ENCODE measurements around the gene AMDHD1. TPM values are rescaled to one million over a fixed set of nuclear protein-coding genes. Genes with fewer than 3 reads are reported as not detected.

Gene AMDHD1
- total RNA-seq, 2 donors from 2014 or later: 0.46 to 0.71 TPM

GRCh38 chr12:95978774-95979173 lies 35.6 kb downstream of the AMDHD1 start:
- peaks cover 2% of the 10 kb centered on the region for H3K27me3 Mint-ChIP-seq (ENCODE audit: insufficient read depth)
- Histone ChIP-seq H3K4me3 (ENCODE audit: low read length) (no peak overlapping the region), H3K27me3 (ENCODE audit: control insufficient read depth, insufficient read depth, low read length, poor library complexity, severe bottlenecking) (peaks cover 4% of the 10 kb centered on the region), H3K4me1 (ENCODE audit: control insufficient read depth, insufficient read depth, low read length) (no peaks in the 10 kb centered on the region), H3K9me3 (ENCODE audit: control insufficient read depth, low read length) (no peaks in the 10 kb centered on the region), H3K36me3 (ENCODE audit: control insufficient read depth, insufficient read depth, low read length) (no peaks in the 10 kb centered on the region), H3K27ac (ENCODE audit: low read depth, low read length) (no peak overlapping the region), H3K9ac (ENCODE audit: extremely low read depth, low read length, poor library complexity, severe bottlenecking) (no peak overlapping the region)
- no peak overlapping the region for H3K4me3 Mint-ChIP-seq
- H3K27ac Mint-ChIP-seq: no peak overlapping the region
- TF ChIP-seq, protein P1, sequence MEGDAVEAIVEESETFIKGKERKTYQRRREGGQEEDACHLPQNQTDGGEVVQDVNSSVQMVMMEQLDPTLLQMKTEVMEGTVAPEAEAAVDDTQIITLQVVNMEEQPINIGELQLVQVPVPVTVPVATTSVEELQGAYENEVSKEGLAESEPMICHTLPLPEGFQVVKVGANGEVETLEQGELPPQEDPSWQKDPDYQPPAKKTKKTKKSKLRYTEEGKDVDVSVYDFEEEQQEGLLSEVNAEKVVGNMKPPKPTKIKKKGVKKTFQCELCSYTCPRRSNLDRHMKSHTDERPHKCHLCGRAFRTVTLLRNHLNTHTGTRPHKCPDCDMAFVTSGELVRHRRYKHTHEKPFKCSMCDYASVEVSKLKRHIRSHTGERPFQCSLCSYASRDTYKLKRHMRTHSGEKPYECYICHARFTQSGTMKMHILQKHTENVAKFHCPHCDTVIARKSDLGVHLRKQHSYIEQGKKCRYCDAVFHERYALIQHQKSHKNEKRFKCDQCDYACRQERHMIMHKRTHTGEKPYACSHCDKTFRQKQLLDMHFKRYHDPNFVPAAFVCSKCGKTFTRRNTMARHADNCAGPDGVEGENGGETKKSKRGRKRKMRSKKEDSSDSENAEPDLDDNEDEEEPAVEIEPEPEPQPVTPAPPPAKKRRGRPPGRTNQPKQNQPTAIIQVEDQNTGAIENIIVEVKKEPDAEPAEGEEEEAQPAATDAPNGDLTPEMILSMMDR (conservative IDR thresholded peaks at IDR 0.05): no peak
- peaks cover 10% of the 10 kb centered on the region for H3K4me1 Mint-ChIP-seq
- H3K36me3 Mint-ChIP-seq (ENCODE audit: low read depth): no peaks in the 10 kb centered on the region
- no peak for DNase-seq
- WGBS, 2 experiments (ENCODE audit: insufficient coverage in 1 of 2, insufficient read length in 1 of 2): 92 to 96% methylated on average over 3 of the region's 3 CpGs
- H3K9me3 Mint-ChIP-seq: no peaks in the 10 kb centered on the region

DNA sequence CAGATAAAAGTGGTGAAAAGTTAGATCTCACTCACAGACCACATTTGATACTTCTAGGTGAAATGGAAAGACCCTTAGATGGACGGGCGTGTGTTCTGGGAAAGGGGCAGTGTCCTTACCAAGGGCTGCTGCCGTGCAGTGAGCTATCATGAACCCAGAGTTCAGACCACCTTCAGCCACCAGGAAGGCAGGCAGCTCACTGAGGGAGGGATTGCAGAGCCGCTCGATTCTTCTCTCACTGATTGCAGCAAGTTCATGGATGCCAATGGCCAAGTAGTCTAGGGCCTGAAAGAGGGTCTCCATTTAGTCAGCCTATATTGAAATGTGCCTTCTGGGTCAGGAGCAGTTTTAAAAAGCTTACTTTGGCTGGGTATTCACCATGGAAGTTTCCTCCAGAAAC lies 37.3 kb downstream of the AMDHD1 start:
- Mint-ChIP-seq H3K36me3 (ENCODE audit: low read depth) (no peaks in the 10 kb centered on the region), H3K9me3 (no peaks in the 10 kb centered on the region), H3K27me3 (ENCODE audit: insufficient read depth) (peaks cover 2% of the 10 kb centered on the region), H3K27ac (no peak overlapping the region), H3K4me3 (no peak overlapping the region), H3K4me1 (peaks cover 10% of the 10 kb centered on the region)
- whole genome bisulfite sequencing, 2 experiments (ENCODE audit: insufficient coverage in 1 of 2, insufficient read length in 1 of 2): 93 to 97% methylated on average over 4 to 5 of the region's 5 CpGs
- Histone ChIP-seq H3K9ac (ENCODE audit: extremely low read depth, low read length, poor library complexity, severe bottlenecking) (no peak overlapping the region), H3K4me3 (ENCODE audit: low read length) (no peak overlapping the region), H3K27me3 (ENCODE audit: control insufficient read depth, insufficient read depth, low read length, poor library complexity, severe bottlenecking) (peaks cover 4% of the 10 kb centered on the region), H3K36me3 (ENCODE audit: control insufficient read depth, insufficient read depth, low read length) (no peaks in the 10 kb centered on the region), H3K4me1 (ENCODE audit: control insufficient read depth, insufficient read depth, low read length) (no peaks in the 10 kb centered on the region), H3K9me3 (ENCODE audit: control insufficient read depth, low read length) (no peaks in the 10 kb centered on the region), H3K27ac (ENCODE audit: low read depth, low read length) (no peak overlapping the region)
- TF ChIP-seq, protein P1 (conservative IDR thresholded peaks at IDR 0.05): no peak
- DNase-seq: no peak

GRCh38 chr12:95982602-95983001 lies 39.5 kb downstream of the AMDHD1 start:
- peaks cover 2% of the 10 kb centered on the region for H3K27me3 Mint-ChIP-seq (ENCODE audit: insufficient read depth)
- peaks cover 9% of the 10 kb centered on the region for H3K27me3 ChIP-seq (ENCODE audit: control insufficient read depth, insufficient read depth, low read length, poor library complexity, severe bottlenecking)
- H3K9me3 Mint-ChIP-seq: no peaks in the 10 kb centered on the region
- H3K9ac ChIP-seq (ENCODE audit: extremely low read depth, low read length, poor library complexity, severe bottlenecking): no peak overlapping the region
- H3K4me3 ChIP-seq (ENCODE audit: low read length): no peak overlapping the region
- H3K4me3 Mint-ChIP-seq: no peak overlapping the region
- no peak overlapping the region for H3K27ac Mint-ChIP-seq
- no peak overlapping the region for H3K27ac ChIP-seq (ENCODE audit: low read depth, low read length)
- no peaks in the 10 kb centered on the region for H3K9me3 ChIP-seq (ENCODE audit: control insufficient read depth, low read length)
- WGBS, 2 experiments (ENCODE audit: insufficient coverage in 1 of 2, insufficient read length in 1 of 2): 90 to 91% methylated on average over 1 of the region's 1 CpG
- H3K36me3 ChIP-seq (ENCODE audit: control insufficient read depth, insufficient read depth, low read length): no peaks in the 10 kb centered on the region
- H3K36me3 Mint-ChIP-seq (ENCODE audit: low read depth): no peaks in the 10 kb centered on the region
- TF ChIP-seq, protein P1 (conservative IDR thresholded peaks at IDR 0.05): no peak
- peaks cover 16% of the 10 kb centered on the region for H3K4me1 Mint-ChIP-seq
- H3K4me1 ChIP-seq (ENCODE audit: control insufficient read depth, insufficient read depth, low read length): no peaks in the 10 kb centered on the region
- no peak for DNase-seq
